Vagina (tissue), 2 donors: Measurements from ENCODE around the gene ARHGAP45. TPM values are rescaled to one million over a fixed set of nuclear protein-coding genes. Genes with fewer than 3 reads are reported as not detected.

ENCODE experiments used
- DNase-seq, 2 donors: peaks; one replicate each; pipeline ENCODE4 v3.0.0-alpha.2; 2017; ENCODE audit errors: extremely low spot score in 2 of 2
- H3K27ac ChIP-seq: fragments of 200-600 bp; sonication (generic); one replicate; pipeline ENCODE4 v1.5.1; 2019
- H3K27me3 ChIP-seq: fragments of 200-600 bp; sonication (generic); one replicate; pipeline ENCODE4 v1.5.1; 2019
- H3K36me3 ChIP-seq, 2 donors: fragments of 200-600 bp; sonication (generic); one replicate each; pipeline ENCODE4 v1.5.1; 2017 to 2019
- H3K4me1 ChIP-seq: fragments of 200-600 bp; sonication (generic); one replicate; pipeline ENCODE4 v1.5.1; 2019
- H3K4me3 ChIP-seq, 2 donors: fragments of 200-600 bp; sonication (generic); 1 replicate in 1 of 2; 2 replicates in 1 of 2; pipeline ENCODE4 v1.5.1; 2016 to 2019
- H3K9me3 ChIP-seq: fragments of 200-600 bp; sonication (generic); one replicate; pipeline ENCODE4 v1.5.1; 2019
- POLR2A ChIP-seq, 2 donors: fragments of 450-650 bp; IDR thresholded peaks; one replicate each; pipeline ENCODE4 v1.6.1; 2017; ENCODE audit warnings: antibody characterized with exemption in 2 of 2, mild to moderate bottlenecking in 2 of 2, moderate library complexity in 2 of 2
- POLR2AphosphoS5 ChIP-seq, 2 donors: sonication (generic); formaldehyde crosslinking; IDR thresholded peaks; one replicate each; pipeline ENCODE4 v1.9.0; 2017; ENCODE audit warnings: antibody characterized with exemption in 2 of 2, mild to moderate bottlenecking in 2 of 2, low read depth in 1 of 2; ENCODE audit not compliant: insufficient read depth in 1 of 2
- intact Hi-C: fragments of 100-400 bp; cut with DNase I; formaldehyde crosslinking; loops from one replicate; pipeline ENCODE4 v1.15.1; 2023
- total RNA-seq: library from RNA; depleted of rRNA; stranded (reverse); fragments of >200 nt; gene quantifications from one replicate; pipeline ENCODE4 v1.2.3, GENCODE V29; 2016
- TF ChIP-seq, protein P1 (sequence below), 3 experiments: fragments of 450-650 bp in 2 of 3; fragments of 200-600 bp in 1 of 3; sonication (generic) in 1 of 3; IDR thresholded peaks; one replicate each; pipeline ENCODE4 v1.5.1; 2017 to 2019; ENCODE audit warnings: antibody characterized with exemption in 3 of 3, mild to moderate bottlenecking in 2 of 3, moderate library complexity in 2 of 3

The ARHGAP45 gene
- total RNA-seq, 1 donor from 2014 or later, result 36.8 TPM

DNA sequence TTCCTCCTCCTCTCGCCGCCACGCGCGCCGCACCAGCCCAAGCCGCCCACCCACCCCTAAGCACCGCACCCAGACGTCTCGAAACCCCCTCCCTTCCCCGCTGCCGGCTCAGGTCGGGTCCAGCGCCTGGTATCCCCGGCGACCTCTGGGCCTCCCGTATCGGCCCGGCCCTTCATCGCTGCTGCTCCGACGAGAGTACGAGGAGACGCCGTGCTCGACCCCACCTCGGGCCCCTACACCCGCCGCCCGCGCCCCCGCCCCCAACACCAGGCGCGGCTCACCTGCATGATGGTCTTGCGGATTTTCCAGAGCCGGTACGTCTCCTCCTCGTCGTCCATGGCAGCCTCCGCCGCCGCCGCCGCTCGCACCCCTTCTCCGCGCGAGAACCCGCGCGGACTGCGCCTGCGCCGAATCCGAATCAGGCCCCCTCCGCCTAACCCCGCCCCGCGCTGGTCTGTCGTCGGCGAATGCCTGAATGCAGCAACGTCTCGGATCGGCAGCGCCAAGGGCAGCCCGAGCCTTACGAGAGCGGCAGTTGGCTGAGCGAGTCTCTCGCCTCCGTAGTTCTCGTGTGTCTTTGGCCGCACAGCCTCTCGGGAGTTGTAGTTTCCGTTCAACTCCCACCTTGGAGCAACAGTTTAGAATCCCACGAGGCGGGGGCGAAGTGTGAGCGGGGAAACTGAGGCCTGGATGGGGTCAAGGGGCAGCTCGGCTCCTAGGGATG is 28.2 kb downstream of the ARHGAP45 start, which contains the start of gene POLR2E:
TSS of gene POLR2E (minus strand) at position 398 of the 724 bp plus-strand sequence. CDS start at position 338, 60 bp downstream.
- H3K27me3 ChIP-seq, result no peaks in the 10 kb centered on the region
- intact Hi-C loops, result no loop called here
- H3K36me3 ChIP-seq, result peaks cover 0 to 20% of the 10 kb centered on the region in 2 donors
- H3K4me3 ChIP-seq, result peak within 1 kb of the TSS; percentile 76 to 99
- H3K9me3 ChIP-seq, result no peaks in the 10 kb centered on the region
- peak in 1 of 2 donors; percentile 97 for DNase-seq
- TF ChIP-seq, protein P1, sequence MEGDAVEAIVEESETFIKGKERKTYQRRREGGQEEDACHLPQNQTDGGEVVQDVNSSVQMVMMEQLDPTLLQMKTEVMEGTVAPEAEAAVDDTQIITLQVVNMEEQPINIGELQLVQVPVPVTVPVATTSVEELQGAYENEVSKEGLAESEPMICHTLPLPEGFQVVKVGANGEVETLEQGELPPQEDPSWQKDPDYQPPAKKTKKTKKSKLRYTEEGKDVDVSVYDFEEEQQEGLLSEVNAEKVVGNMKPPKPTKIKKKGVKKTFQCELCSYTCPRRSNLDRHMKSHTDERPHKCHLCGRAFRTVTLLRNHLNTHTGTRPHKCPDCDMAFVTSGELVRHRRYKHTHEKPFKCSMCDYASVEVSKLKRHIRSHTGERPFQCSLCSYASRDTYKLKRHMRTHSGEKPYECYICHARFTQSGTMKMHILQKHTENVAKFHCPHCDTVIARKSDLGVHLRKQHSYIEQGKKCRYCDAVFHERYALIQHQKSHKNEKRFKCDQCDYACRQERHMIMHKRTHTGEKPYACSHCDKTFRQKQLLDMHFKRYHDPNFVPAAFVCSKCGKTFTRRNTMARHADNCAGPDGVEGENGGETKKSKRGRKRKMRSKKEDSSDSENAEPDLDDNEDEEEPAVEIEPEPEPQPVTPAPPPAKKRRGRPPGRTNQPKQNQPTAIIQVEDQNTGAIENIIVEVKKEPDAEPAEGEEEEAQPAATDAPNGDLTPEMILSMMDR (IDR thresholded peaks at IDR 0.05), result no peak
- TF ChIP-seq POLR2AphosphoS5 (IDR thresholded peaks at IDR 0.05; ENCODE audit: insufficient read depth in 1 of 2, low read depth in 1 of 2) (peak; percentile 98), POLR2A (IDR thresholded peaks at IDR 0.05) (peak in 1 of 2 donors; percentile 87)
- peak within 1 kb of the TSS; percentile 80 for H3K27ac ChIP-seq
- peaks cover 38% of the 10 kb centered on the region for H3K4me1 ChIP-seq

- no peak for TF ChIP-seq POLR2A (IDR thresholded peaks at IDR 0.05)
- TF ChIP-seq, protein P1 (IDR thresholded peaks at IDR 0.05), result no peak
- TF ChIP-seq POLR2AphosphoS5 (IDR thresholded peaks at IDR 0.05; ENCODE audit: insufficient read depth in 1 of 2, low read depth in 1 of 2), result no peak
- DNase-seq, result no peak
- H3K36me3 ChIP-seq, result no peaks in the 10 kb centered on the region
- no peaks in the 10 kb centered on the region for H3K9me3 ChIP-seq
- no peaks in the 10 kb centered on the region for H3K27me3 ChIP-seq
- H3K27ac ChIP-seq, result no peak overlapping the region
- H3K4me1 ChIP-seq, result peaks cover 62% of the 10 kb centered on the region
- intact Hi-C loops, result no loop called here
- no peak overlapping the region for H3K4me3 ChIP-seq
These were observed 30.8 kb downstream of the ARHGAP45 start for GRCh38 chr19:1097810-1098176.

- intact Hi-C loops, result no loop called here
- no peaks in the 10 kb centered on the region for H3K36me3 ChIP-seq
- H3K27me3 ChIP-seq, result no peaks in the 10 kb centered on the region
- TF ChIP-seq POLR2A (IDR thresholded peaks at IDR 0.05) (no peak), POLR2AphosphoS5 (IDR thresholded peaks at IDR 0.05; ENCODE audit: insufficient read depth in 1 of 2, low read depth in 1 of 2) (no peak)
- TF ChIP-seq, protein P1 (IDR thresholded peaks at IDR 0.05), result no peak
- no peaks in the 10 kb centered on the region for H3K9me3 ChIP-seq
- H3K27ac ChIP-seq, result peak overlapping the region; percentile 99
- H3K4me3 ChIP-seq, result no peak overlapping the region
- H3K4me1 ChIP-seq, result peaks cover 64% of the 10 kb centered on the region
- DNase-seq, result no peak
These were observed 31.4 kb downstream of the ARHGAP45 start for GRCh38 chr19:1098177-1099051.

GRCh38 chr19:1101337-1101698 is 34.4 kb downstream of the ARHGAP45 start:
- H3K4me3 ChIP-seq, result no peak overlapping the region
- intact Hi-C loops, result loop anchor here (5.0 kb wide), 1 partner anchor 74 kb away; the partner anchor contains the start of gene CNN2
- H3K4me1 ChIP-seq, result peaks cover 63% of the 10 kb centered on the region
- H3K36me3 ChIP-seq, result no peaks in the 10 kb centered on the region
- DNase-seq, result no peak
- peak overlapping the region; percentile 99 for H3K27ac ChIP-seq
- TF ChIP-seq, protein P1 (IDR thresholded peaks at IDR 0.05), result no peak
- TF ChIP-seq POLR2AphosphoS5 (IDR thresholded peaks at IDR 0.05; ENCODE audit: insufficient read depth in 1 of 2, low read depth in 1 of 2), result no peak
- TF ChIP-seq POLR2A (IDR thresholded peaks at IDR 0.05), result no peak
- no peaks in the 10 kb centered on the region for H3K27me3 ChIP-seq
- H3K9me3 ChIP-seq, result no peaks in the 10 kb centered on the region
